ENCODE data around the gene MRPL24.
A peak's percentile ranks its signal among the peaks of the same experiment; 100 is the strongest.

The MRPL24 gene

GRCh38 chr1:156743367-156744302 is 2.7 kb upstream of the MRPL24 start:
- no peaks in the 10 kb centered on the region for H3K27me3 ChIP-seq (ENCODE audit: control insufficient read depth in 2 of 2, insufficient read depth in 2 of 2, low read length in 2 of 2)
- H3K27ac ChIP-seq (ENCODE audit: low read depth in 2 of 2, low read length in 2 of 2): no peak overlapping the region

GRCh38 chr1:156742801-156743200 is 1.9 kb upstream of the MRPL24 start:
- no peaks in the 10 kb centered on the region for H3K27me3 ChIP-seq (ENCODE audit: control insufficient read depth in 2 of 2, insufficient read depth in 2 of 2, low read length in 2 of 2)
- H3K9me3 ChIP-seq (ENCODE audit: control insufficient read depth in 2 of 2, low read length in 2 of 2): no peaks in the 10 kb centered on the region
- no peak overlapping the region for H3K4me3 ChIP-seq (ENCODE audit: low read length in 2 of 2)
- peaks cover 29 to 34% of the 10 kb centered on the region in 2 donors for H3K4me1 ChIP-seq (ENCODE audit: control insufficient read depth in 2 of 2, insufficient read depth in 2 of 2, low read length in 2 of 2)
- H3K9ac ChIP-seq (ENCODE audit: low read depth in 1 of 2, low read length in 2 of 2): no peak overlapping the region
- H3K36me3 ChIP-seq (ENCODE audit: control insufficient read depth in 2 of 2, insufficient read depth in 2 of 2, low read length in 2 of 2): peaks cover 14 to 30% of the 10 kb centered on the region in 2 donors
- H3K27ac ChIP-seq (ENCODE audit: low read depth in 2 of 2, low read length in 2 of 2): no peak overlapping the region

More at GRCh38 chr1:156743367-156744302, 2.7 kb upstream of the MRPL24 start:
- H3K36me3 ChIP-seq (ENCODE audit: control insufficient read depth in 2 of 2, insufficient read depth in 2 of 2, low read length in 2 of 2): peaks cover 14 to 28% of the 10 kb centered on the region in 2 donors
- no peaks in the 10 kb centered on the region for H3K9me3 ChIP-seq (ENCODE audit: control insufficient read depth in 2 of 2, low read length in 2 of 2)
- no peak overlapping the region for H3K9ac ChIP-seq (ENCODE audit: low read depth in 1 of 2, low read length in 2 of 2)
- peaks cover 38 to 42% of the 10 kb centered on the region in 2 donors for H3K4me1 ChIP-seq (ENCODE audit: control insufficient read depth in 2 of 2, insufficient read depth in 2 of 2, low read length in 2 of 2)
- H3K4me3 ChIP-seq (ENCODE audit: low read length in 2 of 2): no peak overlapping the region

GRCh38 chr1:156742017-156742416 is 1.1 kb upstream of the MRPL24 start:
- Histone ChIP-seq H3K9me3 (ENCODE audit: control insufficient read depth in 2 of 2, low read length in 2 of 2) (no peaks in the 10 kb centered on the region), H3K36me3 (ENCODE audit: control insufficient read depth in 2 of 2, insufficient read depth in 2 of 2, low read length in 2 of 2) (peaks cover 16 to 36% of the 10 kb centered on the region in 2 donors), H3K4me3 (ENCODE audit: low read length in 2 of 2) (no peak overlapping the region), H3K9ac (ENCODE audit: low read depth in 1 of 2, low read length in 2 of 2) (no peak overlapping the region), H3K4me1 (ENCODE audit: control insufficient read depth in 2 of 2, insufficient read depth in 2 of 2, low read length in 2 of 2) (peaks cover 23 to 27% of the 10 kb centered on the region in 2 donors), H3K27me3 (ENCODE audit: control insufficient read depth in 2 of 2, insufficient read depth in 2 of 2, low read length in 2 of 2) (no peaks in the 10 kb centered on the region), H3K27ac (ENCODE audit: low read depth in 2 of 2, low read length in 2 of 2) (peak overlapping the region in 1 of 2 donors; percentile 92)

- no peaks in the 10 kb centered on the region for H3K9me3 ChIP-seq (ENCODE audit: control insufficient read depth in 2 of 2, low read length in 2 of 2)
- peaks cover 20 to 41% of the 10 kb centered on the region in 2 donors for H3K36me3 ChIP-seq (ENCODE audit: control insufficient read depth in 2 of 2, insufficient read depth in 2 of 2, low read length in 2 of 2)
- H3K27me3 ChIP-seq (ENCODE audit: control insufficient read depth in 2 of 2, insufficient read depth in 2 of 2, low read length in 2 of 2): no peaks in the 10 kb centered on the region
- peak overlapping the region; percentile 14 to 71 for H3K4me3 ChIP-seq (ENCODE audit: low read length in 2 of 2)
- H3K9ac ChIP-seq (ENCODE audit: low read depth in 1 of 2, low read length in 2 of 2): peak overlapping the region; percentile 21 to 24
- H3K27ac ChIP-seq (ENCODE audit: low read depth in 2 of 2, low read length in 2 of 2): peak overlapping the region; percentile 81 to 92
- H3K4me1 ChIP-seq (ENCODE audit: control insufficient read depth in 2 of 2, insufficient read depth in 2 of 2, low read length in 2 of 2): peaks cover 19 to 23% of the 10 kb centered on the region in 2 donors
Measured at GRCh38 chr1:156741481-156741983, 644 bp upstream of the MRPL24 start.

DNA sequence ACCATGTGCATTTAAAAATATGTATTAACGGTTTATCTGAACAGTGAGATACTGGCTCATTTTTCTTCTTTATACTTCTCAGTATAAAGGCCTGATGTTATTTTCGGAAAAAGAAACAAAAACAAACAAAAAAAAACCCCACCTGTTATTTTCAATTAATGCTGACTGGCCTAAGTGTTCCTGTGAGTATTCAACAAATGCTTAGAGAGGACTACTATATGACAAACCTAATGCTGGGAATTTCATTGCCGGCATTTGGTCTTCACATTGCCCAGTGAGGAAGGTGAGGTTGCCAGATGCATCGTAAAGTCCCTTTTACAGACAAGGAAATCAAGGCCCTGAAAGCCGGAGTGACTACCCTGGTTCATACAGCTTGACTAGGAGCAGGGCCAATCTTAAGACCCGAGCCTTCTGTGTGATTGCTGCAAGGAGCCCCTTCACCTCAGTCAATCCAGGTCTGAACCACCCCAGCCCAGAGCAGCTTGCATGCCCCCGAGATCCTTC is 599 bp downstream of the MRPL24 start:
- Histone ChIP-seq H3K4me3 (ENCODE audit: low read length in 2 of 2) (peak overlapping the region; percentile 79 to 97), H3K36me3 (ENCODE audit: control insufficient read depth in 2 of 2, insufficient read depth in 2 of 2, low read length in 2 of 2) (peaks cover 22 to 41% of the 10 kb centered on the region in 2 donors), H3K27ac (ENCODE audit: low read depth in 2 of 2, low read length in 2 of 2) (peak overlapping the region; percentile 18 to 92)

DNA sequence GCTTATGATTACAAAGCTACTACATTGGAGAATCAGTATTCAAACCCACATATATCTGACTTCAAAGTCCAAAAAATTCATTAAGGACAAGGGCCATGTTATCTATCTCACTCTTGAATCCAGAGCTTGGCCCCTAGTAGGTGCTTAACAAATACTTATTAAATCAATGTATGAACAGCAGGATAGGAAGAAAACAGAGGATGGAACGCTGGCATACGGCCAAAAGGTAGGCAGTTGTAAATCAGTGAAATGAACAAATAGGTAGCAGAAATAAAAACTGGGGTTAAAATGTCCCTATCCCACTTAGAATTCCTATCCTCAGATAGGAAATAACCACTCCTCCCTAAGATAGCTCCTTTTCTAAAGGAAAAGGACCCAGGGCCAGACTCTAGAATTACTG is 2.0 kb downstream of the MRPL24 start:
- Histone ChIP-seq H3K9ac (ENCODE audit: low read depth in 1 of 2, low read length in 2 of 2) (no peak overlapping the region), H3K27me3 (ENCODE audit: control insufficient read depth in 2 of 2, insufficient read depth in 2 of 2, low read length in 2 of 2) (no peaks in the 10 kb centered on the region), H3K4me3 (ENCODE audit: low read length in 2 of 2) (no peak overlapping the region), H3K36me3 (ENCODE audit: control insufficient read depth in 2 of 2, insufficient read depth in 2 of 2, low read length in 2 of 2) (peaks cover 24 to 35% of the 10 kb centered on the region in 2 donors), H3K27ac (ENCODE audit: low read depth in 2 of 2, low read length in 2 of 2) (no peak overlapping the region), H3K9me3 (ENCODE audit: control insufficient read depth in 2 of 2, low read length in 2 of 2) (no peaks in the 10 kb centered on the region), H3K4me1 (ENCODE audit: control insufficient read depth in 2 of 2, insufficient read depth in 2 of 2, low read length in 2 of 2) (peaks cover 11 to 12% of the 10 kb centered on the region in 2 donors)

More for the DNA sequence above, 599 bp downstream of the MRPL24 start:
- no peaks in the 10 kb centered on the region for H3K27me3 ChIP-seq (ENCODE audit: control insufficient read depth in 2 of 2, insufficient read depth in 2 of 2, low read length in 2 of 2)
- peak overlapping the region; percentile 64 to 93 for H3K9ac ChIP-seq (ENCODE audit: low read depth in 1 of 2, low read length in 2 of 2)
- peaks cover 11 to 12% of the 10 kb centered on the region in 2 donors for H3K4me1 ChIP-seq (ENCODE audit: control insufficient read depth in 2 of 2, insufficient read depth in 2 of 2, low read length in 2 of 2)
- no peaks in the 10 kb centered on the region for H3K9me3 ChIP-seq (ENCODE audit: control insufficient read depth in 2 of 2, low read length in 2 of 2)

DNA sequence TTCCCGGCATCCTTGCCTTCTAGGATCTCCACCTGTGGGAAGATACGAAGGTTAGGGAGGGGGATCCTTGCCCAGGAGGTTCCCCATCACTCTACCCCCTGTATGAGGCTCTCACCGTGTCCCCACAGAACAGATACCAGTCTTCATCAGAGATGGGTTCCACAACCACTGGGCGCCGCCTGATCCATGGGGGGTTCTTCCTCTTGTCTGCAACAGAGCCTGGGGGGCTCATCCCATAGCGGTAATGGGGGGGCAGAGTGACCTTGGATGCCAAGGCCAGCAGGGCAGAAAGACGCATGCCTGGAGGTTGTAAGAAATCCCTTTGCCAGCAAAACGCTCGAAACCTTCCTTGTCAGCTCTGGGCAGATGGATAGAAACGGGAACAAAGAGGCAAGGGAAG is 2.5 kb downstream of the MRPL24 start:
- Histone ChIP-seq H3K36me3 (ENCODE audit: control insufficient read depth in 2 of 2, insufficient read depth in 2 of 2, low read length in 2 of 2) (peaks cover 26 to 35% of the 10 kb centered on the region in 2 donors), H3K9ac (ENCODE audit: low read depth in 1 of 2, low read length in 2 of 2) (no peak overlapping the region), H3K27me3 (ENCODE audit: control insufficient read depth in 2 of 2, insufficient read depth in 2 of 2, low read length in 2 of 2) (no peaks in the 10 kb centered on the region), H3K4me3 (ENCODE audit: low read length in 2 of 2) (no peak overlapping the region), H3K9me3 (ENCODE audit: control insufficient read depth in 2 of 2, low read length in 2 of 2) (no peaks in the 10 kb centered on the region), H3K4me1 (ENCODE audit: control insufficient read depth in 2 of 2, insufficient read depth in 2 of 2, low read length in 2 of 2) (peaks cover 11 to 12% of the 10 kb centered on the region in 2 donors), H3K27ac (ENCODE audit: low read depth in 2 of 2, low read length in 2 of 2) (no peak overlapping the region)

DNA sequence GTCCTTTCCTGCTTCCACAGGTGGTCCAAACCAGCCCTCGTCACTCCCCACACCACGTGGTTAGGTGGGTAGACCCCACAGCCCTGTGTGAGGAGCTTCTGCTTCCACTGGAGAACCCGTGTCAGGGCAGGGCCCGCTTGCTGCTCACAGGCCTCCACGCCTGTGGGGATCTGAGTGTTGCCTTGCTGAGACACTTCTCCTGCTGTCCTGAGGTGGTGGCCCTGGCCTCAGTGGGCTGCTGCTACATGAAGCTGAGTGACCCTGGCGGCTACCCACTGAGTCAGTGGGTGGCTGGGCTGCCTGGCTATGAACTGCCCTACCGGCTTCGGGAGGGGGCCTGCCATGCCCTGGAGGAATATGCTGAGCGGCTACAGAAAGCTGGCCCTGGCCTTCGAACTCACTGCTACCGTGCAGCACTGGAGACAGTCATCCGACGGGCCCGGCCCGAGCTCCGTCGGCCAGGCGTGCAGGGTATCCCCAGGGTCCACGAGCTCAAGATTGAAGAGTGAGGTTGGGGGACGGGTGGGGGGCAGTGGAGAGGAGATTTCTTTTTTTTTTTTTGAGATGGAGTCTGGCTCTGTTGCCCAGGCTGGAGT is 6.8 kb downstream of the MRPL24 start:
- Histone ChIP-seq H3K9me3 (ENCODE audit: control insufficient read depth in 2 of 2, low read length in 2 of 2) (no peaks in the 10 kb centered on the region), H3K4me3 (ENCODE audit: low read length in 2 of 2) (no peak overlapping the region), H3K27ac (ENCODE audit: low read depth in 2 of 2, low read length in 2 of 2) (no peak overlapping the region), H3K27me3 (ENCODE audit: control insufficient read depth in 2 of 2, insufficient read depth in 2 of 2, low read length in 2 of 2) (no peaks in the 10 kb centered on the region), H3K36me3 (ENCODE audit: control insufficient read depth in 2 of 2, insufficient read depth in 2 of 2, low read length in 2 of 2) (peaks cover 28 to 42% of the 10 kb centered on the region in 2 donors), H3K4me1 (ENCODE audit: control insufficient read depth in 2 of 2, insufficient read depth in 2 of 2, low read length in 2 of 2) (peaks cover under 1 to 3% of the 10 kb centered on the region in 2 donors), H3K9ac (ENCODE audit: low read depth in 1 of 2, low read length in 2 of 2) (no peak overlapping the region)

DNA sequence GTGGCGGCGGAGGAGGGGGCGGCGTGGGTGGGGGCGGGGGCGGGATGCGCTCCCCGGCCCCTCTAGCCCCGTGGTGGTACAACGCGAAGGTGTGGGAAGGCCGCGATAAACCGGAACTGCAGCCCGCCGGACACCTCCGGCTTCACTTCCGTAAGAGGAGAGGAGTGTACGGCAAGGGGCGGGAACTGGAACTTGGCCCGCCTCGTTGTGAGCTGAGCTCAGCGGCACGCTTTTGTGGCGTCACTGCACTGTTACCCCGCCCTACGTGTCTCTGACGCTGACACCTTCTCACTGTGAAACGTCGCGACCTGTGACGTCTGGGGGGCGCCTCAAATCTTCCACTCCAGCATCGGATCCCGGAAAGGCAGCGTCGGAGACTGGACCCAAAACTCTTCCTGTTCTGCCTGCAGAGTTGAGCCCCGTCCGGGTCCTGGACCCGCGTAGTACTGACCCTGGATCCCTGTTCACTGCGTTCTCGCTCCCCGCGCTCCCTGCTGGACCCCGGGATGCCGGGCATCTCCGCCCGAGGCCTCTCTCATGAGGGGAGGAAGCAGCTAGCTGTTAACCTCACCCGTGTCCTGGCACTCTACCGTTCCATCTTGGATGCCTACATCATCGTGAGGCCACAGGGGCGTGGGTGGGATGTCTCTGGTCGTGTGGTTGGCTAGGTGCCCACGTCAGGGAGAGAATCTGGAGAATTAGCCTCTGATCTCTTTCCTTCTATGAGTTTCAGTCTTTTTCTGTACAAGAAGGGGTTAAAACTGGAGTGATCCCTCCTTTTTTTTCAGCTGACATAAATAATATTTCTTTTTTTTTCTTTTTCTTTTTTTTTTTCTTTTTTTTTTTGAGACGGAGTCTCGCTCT is 12.1 kb downstream of the MRPL24 start, which contains the start of gene ISG20L2:
Gene ISG20L2 (minus strand): TSS at position 168 of the 864 bp plus-strand sequence. CDS start 1,114 bp downstream, outside the sequence.
- H3K4me1 ChIP-seq (ENCODE audit: control insufficient read depth in 2 of 2, insufficient read depth in 2 of 2, low read length in 2 of 2): peaks cover 35 to 36% of the 10 kb centered on the region in 2 donors

More for the DNA sequence above, 12.1 kb downstream of the MRPL24 start, which contains the start of gene ISG20L2:
- no peaks in the 10 kb centered on the region for H3K27me3 ChIP-seq (ENCODE audit: control insufficient read depth in 2 of 2, insufficient read depth in 2 of 2, low read length in 2 of 2)
- peaks cover 27 to 34% of the 10 kb centered on the region in 2 donors for H3K36me3 ChIP-seq (ENCODE audit: control insufficient read depth in 2 of 2, insufficient read depth in 2 of 2, low read length in 2 of 2)
- H3K9me3 ChIP-seq (ENCODE audit: control insufficient read depth in 2 of 2, low read length in 2 of 2): no peaks in the 10 kb centered on the region
- peak within 1 kb of the TSS; percentile 87 to 96 for H3K27ac ChIP-seq (ENCODE audit: low read depth in 2 of 2, low read length in 2 of 2)
- H3K9ac ChIP-seq (ENCODE audit: low read depth in 1 of 2, low read length in 2 of 2): peak within 1 kb of the TSS; percentile 95 to 99
- H3K4me3 ChIP-seq (ENCODE audit: low read length in 2 of 2): peak within 1 kb of the TSS; percentile 89 to 100
